Gastroesophageal sphincter (tissue), 4 donors: ENCODE measurements around the gene PRR18. TPM values are rescaled to one million over a fixed set of nuclear protein-coding genes. Genes with fewer than 3 reads are reported as not detected.

Source experiments
- ATAC-seq: fragments of 150-250 bp; one replicate; pipeline ENCODE4 v1.9.1; 2016; ENCODE audit warnings: mild to moderate bottlenecking, moderate library complexity
- H3K27ac ChIP-seq, 4 donors: fragments of 200-600 bp; sonication (generic) in 3 of 4; 1 replicate in 3 of 4; 2 replicates in 1 of 4; pipeline ENCODE4 v1.5.1; 2016 to 2019
- H3K27me3 ChIP-seq: fragments of 200-600 bp; sonication (generic); one replicate; pipeline ENCODE4 v1.5.1; 2019
- H3K36me3 ChIP-seq, 2 donors: fragments of 200-600 bp; sonication (generic); one replicate each; pipeline ENCODE4 v1.5.1; 2019; ENCODE audit warnings: control low read depth in 1 of 2
- H3K4me1 ChIP-seq, 3 donors: fragments of 200-600 bp; sonication (generic); 1 replicate in 2 of 3; 2 replicates in 1 of 3; pipeline ENCODE4 v1.5.1; 2016 to 2019; ENCODE audit warnings: control low read depth in 2 of 3
- H3K4me3 ChIP-seq, 2 donors: fragments of 200-600 bp; sonication (generic); one replicate each; pipeline ENCODE4 v1.5.1; 2019; ENCODE audit warnings: mild to moderate bottlenecking in 1 of 2, moderate library complexity in 1 of 2
- H3K9me3 ChIP-seq, 3 donors: fragments of 200-600 bp; sonication (generic); one replicate each; pipeline ENCODE4 v1.5.1; 2017 to 2019; ENCODE audit warnings: control low read depth in 2 of 3
- EP300 ChIP-seq: sonication (generic); formaldehyde crosslinking; IDR thresholded peaks from one replicate; pipeline ENCODE4 v1.6.1; 2017; ENCODE audit warnings: antibody characterized with exemption, mild to moderate bottlenecking
- POLR2A ChIP-seq, 2 donors: fragments of 450-650 bp; IDR thresholded peaks; one replicate each; pipeline ENCODE4 v1.6.1; 2017; ENCODE audit warnings: antibody characterized with exemption in 2 of 2, mild to moderate bottlenecking in 2 of 2, moderate library complexity in 1 of 2
- POLR2AphosphoS5 ChIP-seq: sonication (generic); formaldehyde crosslinking; IDR thresholded peaks from one replicate; pipeline ENCODE4 v1.6.1; 2017; ENCODE audit warnings: antibody characterized with exemption
- WGBS, 2 donors: methylation state at CpG; one replicate each; pipeline ENCODE4 v1.1.5; 2018; ENCODE audit warnings: low coverage in 1 of 2; 5-methylcytosine and 5-hydroxymethylcytosine counted together
- total RNA-seq, 4 donors: library from RNA; depleted of rRNA; stranded (reverse); fragments of >200 nt; gene quantifications; one replicate each; pipeline ENCODE4 v1.1.0, GENCODE V29; 2016
- TF ChIP-seq, protein P1 (sequence below), 4 experiments: fragments of 200-600 bp in 2 of 4; fragments of 450-650 bp in 2 of 4; sonication (generic) in 1 of 4; IDR thresholded peaks; one replicate each; pipeline ENCODE4 v1.5.1; 2017 to 2019; ENCODE audit warnings: antibody characterized with exemption in 4 of 4, mild to moderate bottlenecking in 2 of 4, moderate library complexity in 2 of 4

The PRR18 gene
- total RNA-seq, 4 donors from 2014 or later, result not detected

DNA sequence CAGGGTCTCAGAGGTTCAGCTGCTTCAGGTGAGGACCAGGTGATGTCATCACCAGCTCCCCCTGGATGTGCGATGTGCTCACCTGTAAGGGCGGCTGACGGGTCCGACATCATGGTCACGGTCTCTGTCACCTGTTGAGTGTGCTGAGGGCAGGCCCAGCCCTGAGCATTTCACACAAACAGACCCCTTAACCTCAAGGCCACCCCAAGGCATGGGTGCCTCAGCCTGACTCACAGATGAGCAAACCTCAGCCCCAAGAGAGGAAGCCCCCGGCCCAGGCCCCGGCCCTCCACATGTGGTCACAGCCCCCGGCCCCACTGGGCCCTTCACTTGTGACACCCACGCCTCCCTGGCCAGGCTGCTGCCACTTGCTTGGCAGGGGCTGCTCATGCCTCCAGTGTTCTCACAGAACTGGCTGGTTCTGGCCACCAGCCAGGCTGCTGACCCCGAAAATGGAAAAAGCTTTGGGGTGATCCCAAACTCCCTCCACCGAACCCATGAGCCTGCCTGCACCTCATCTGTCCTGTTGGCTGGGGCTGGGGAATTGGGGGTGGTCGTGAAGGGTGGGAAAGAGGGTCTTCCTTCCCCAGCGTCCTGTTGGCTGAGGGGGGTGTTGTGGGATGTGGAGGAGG lies 33.3 kb downstream of the PRR18 start:
- WGBS, 2 donors, result 80 to 91% methylated on average over 3 to 4 of the region's 13 CpGs
- no peak overlapping the region for H3K27ac ChIP-seq
- peaks cover 42% of the 10 kb centered on the region for H3K27me3 ChIP-seq
- no peaks in the 10 kb centered on the region for H3K36me3 ChIP-seq
- no peaks in the 10 kb centered on the region for H3K9me3 ChIP-seq
- H3K4me3 ChIP-seq, result no peak overlapping the region
- TF ChIP-seq POLR2AphosphoS5 (no peak), POLR2A (IDR thresholded peaks at IDR 0.05) (no peak), EP300 (no peak)
- TF ChIP-seq, protein P1, sequence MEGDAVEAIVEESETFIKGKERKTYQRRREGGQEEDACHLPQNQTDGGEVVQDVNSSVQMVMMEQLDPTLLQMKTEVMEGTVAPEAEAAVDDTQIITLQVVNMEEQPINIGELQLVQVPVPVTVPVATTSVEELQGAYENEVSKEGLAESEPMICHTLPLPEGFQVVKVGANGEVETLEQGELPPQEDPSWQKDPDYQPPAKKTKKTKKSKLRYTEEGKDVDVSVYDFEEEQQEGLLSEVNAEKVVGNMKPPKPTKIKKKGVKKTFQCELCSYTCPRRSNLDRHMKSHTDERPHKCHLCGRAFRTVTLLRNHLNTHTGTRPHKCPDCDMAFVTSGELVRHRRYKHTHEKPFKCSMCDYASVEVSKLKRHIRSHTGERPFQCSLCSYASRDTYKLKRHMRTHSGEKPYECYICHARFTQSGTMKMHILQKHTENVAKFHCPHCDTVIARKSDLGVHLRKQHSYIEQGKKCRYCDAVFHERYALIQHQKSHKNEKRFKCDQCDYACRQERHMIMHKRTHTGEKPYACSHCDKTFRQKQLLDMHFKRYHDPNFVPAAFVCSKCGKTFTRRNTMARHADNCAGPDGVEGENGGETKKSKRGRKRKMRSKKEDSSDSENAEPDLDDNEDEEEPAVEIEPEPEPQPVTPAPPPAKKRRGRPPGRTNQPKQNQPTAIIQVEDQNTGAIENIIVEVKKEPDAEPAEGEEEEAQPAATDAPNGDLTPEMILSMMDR (IDR thresholded peaks at IDR 0.05), result no peak
- no peak for ATAC-seq
- peaks cover 0 to 19% (median 0%) of the 10 kb centered on the region in 3 donors for H3K4me1 ChIP-seq

DNA sequence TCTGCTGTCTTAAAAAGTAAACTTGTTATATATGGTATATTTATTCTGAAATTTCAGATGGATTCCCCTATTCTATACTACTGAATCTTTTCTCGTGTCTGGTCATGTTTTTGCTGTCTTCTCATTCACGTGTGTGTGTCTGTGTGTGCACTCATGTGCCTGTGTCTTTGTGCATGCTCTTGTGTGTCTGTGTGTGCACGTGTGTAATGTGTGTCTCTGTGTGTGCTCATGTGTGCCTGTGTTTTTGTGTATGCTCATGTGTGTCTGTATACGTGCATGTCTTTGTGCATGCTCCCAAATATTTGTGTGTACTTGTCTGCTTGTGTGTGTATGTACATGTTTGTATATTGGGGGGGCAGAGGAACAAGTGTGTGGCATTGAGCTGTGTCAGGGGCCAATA lies 34.0 kb downstream of the PRR18 start:
- H3K4me1 ChIP-seq, result peaks cover 0 to 19% (median 0%) of the 10 kb centered on the region in 3 donors
- 56 to 58% methylated on average over 4 of the region's 4 CpGs for WGBS, 2 donors
- H3K4me3 ChIP-seq, result no peak overlapping the region

DNA sequence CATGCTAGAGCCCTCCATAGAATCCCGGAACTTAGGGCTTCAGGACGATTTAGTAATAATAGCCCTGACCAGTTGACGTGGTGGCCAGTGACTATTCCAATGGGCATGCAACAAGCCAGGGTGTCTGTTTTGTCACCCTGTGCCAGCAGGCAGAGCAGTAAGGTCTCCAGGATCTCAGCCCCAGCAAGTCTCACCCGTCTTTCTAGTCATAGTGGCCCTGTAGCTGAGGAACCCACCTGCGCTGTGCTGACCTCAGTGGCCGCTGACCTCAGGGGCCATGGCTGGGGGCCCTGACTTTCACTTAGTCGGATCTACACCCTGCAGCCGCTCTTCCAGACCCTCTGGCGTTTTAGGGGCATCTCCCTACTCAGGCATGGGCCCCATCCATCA lies 36.8 kb downstream of the PRR18 start:
- H3K36me3 ChIP-seq, result no peaks in the 10 kb centered on the region
- H3K9me3 ChIP-seq, result no peaks in the 10 kb centered on the region
- no peak overlapping the region for H3K27ac ChIP-seq
- no peak for ATAC-seq
- 80 to 85% methylated on average over 7 to 9 of the region's 9 CpGs for WGBS, 2 donors
- peaks cover 72% of the 10 kb centered on the region for H3K27me3 ChIP-seq
- H3K4me1 ChIP-seq, result peaks cover 0 to 8% (median 0%) of the 10 kb centered on the region in 3 donors
- H3K4me3 ChIP-seq, result no peak overlapping the region
- TF ChIP-seq EP300 (no peak), POLR2A (IDR thresholded peaks at IDR 0.05) (no peak), POLR2AphosphoS5 (no peak)
- TF ChIP-seq, protein P1 (IDR thresholded peaks at IDR 0.05), result no peak

More for the DNA sequence above, 34.0 kb downstream of the PRR18 start:
- TF ChIP-seq EP300 (no peak), POLR2A (IDR thresholded peaks at IDR 0.05) (no peak), POLR2AphosphoS5 (no peak)
- TF ChIP-seq, protein P1 (IDR thresholded peaks at IDR 0.05), result no peak
- Histone ChIP-seq H3K9me3 (no peaks in the 10 kb centered on the region), H3K27me3 (peaks cover 48% of the 10 kb centered on the region), H3K27ac (no peak overlapping the region), H3K36me3 (no peaks in the 10 kb centered on the region)
- ATAC-seq, result no peak

DNA sequence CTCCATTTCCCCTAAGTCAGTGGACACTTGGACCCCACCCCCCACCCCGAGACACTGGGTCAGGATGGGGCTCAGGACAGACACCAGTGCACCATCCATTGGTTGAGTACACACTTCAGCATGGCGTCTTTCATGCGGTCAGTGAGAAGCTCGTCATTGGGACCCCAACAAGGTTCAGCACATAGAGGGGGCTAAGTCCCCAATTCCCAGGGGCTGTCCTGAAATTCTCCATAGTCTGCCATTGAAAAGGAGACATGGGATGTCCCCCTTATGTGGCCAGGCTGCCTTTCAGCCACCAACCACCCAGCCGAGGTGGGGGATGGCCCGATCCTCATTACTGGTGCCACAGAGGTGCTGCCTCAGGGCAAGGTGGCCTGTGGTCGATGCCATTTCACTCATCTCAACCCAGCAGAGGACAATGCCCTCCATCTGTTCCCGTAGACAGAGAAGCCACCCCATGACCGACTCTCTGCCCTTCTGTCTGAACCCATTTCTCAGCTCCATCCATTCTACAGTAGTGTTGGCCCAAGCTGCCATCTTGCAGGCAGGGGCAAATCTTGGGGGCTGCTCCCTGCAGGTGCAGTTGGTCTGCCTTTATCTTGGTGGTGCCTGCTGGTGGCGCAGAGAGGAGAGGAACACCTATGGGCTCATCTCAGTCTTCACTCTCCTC lies 37.4 kb downstream of the PRR18 start:
- Histone ChIP-seq H3K9me3 (no peaks in the 10 kb centered on the region), H3K27ac (no peak overlapping the region), H3K36me3 (no peaks in the 10 kb centered on the region), H3K4me1 (peaks cover 0 to 5% (median 0%) of the 10 kb centered on the region in 3 donors), H3K4me3 (no peak overlapping the region), H3K27me3 (peaks cover 72% of the 10 kb centered on the region)
- no peak for ATAC-seq
- 84 to 90% methylated on average over 2 to 5 of the region's 10 CpGs for WGBS, 2 donors
- TF ChIP-seq POLR2A (IDR thresholded peaks at IDR 0.05), result no peak
- TF ChIP-seq, protein P1 (IDR thresholded peaks at IDR 0.05), result no peak
- no peak for TF ChIP-seq EP300
- no peak for TF ChIP-seq POLR2AphosphoS5
